HepG2 (cell line): ENCODE data around the gene ARMC5. TPM values are rescaled to one million over a fixed set of nuclear protein-coding genes. Genes with fewer than 3 reads are reported as not detected.

Experiments used
- ARNT ChIP-seq: fragments of 450-650 bp; IDR thresholded peaks from 2 replicates; pipeline ENCODE4 v1.6.1; 2017
- CAMTA2 ChIP-seq: sonication (generic); formaldehyde crosslinking; IDR thresholded peaks from 2 replicates; pipeline ENCODE4 v1.4.0; 2020; ENCODE audit warnings: mild to moderate bottlenecking, missing genetic modification reagents, borderline replicate concordance
- ELF1 ChIP-seq: sonication (generic); formaldehyde crosslinking; IDR thresholded peaks from 2 replicates; pipeline ENCODE4 v1.4.0; 2020; ENCODE audit warnings: missing genetic modification reagents
- HOMEZ ChIP-seq: IDR thresholded peaks from 2 replicates; pipeline ENCODE4 v1.6.1; 2016; ENCODE audit warnings: low read depth
- NFAT5 ChIP-seq: sonication (generic); formaldehyde crosslinking; IDR thresholded peaks from 2 replicates; pipeline ENCODE4 v1.4.0; 2020; ENCODE audit warnings: missing genetic modification reagents
- SPEN ChIP-seq: sonication (generic); formaldehyde crosslinking; IDR thresholded peaks from 2 replicates; pipeline ENCODE4 v1.5.1; 2020; ENCODE audit warnings: low read depth, mild to moderate bottlenecking, missing genetic modification reagents
- TOPORS ChIP-seq: sonication (generic); formaldehyde crosslinking; IDR thresholded peaks from 2 replicates; pipeline ENCODE4 v1.8.0; 2023; ENCODE audit warnings: mild to moderate bottlenecking, missing genetic modification reagents
- ZFP82 ChIP-seq: sonication (generic); formaldehyde crosslinking; IDR thresholded peaks from 2 replicates; pipeline ENCODE4 v1.5.1; 2020; ENCODE audit warnings: mild to moderate bottlenecking, missing genetic modification reagents, borderline replicate concordance
- ZNF292 ChIP-seq: sonication (generic); formaldehyde crosslinking; IDR thresholded peaks from 2 replicates; pipeline ENCODE4 v1.8.1; 2022; ENCODE audit warnings: mild to moderate bottlenecking, low read depth, missing genetic modification reagents, borderline replicate concordance
- ZNF329 ChIP-seq: sonication (generic); formaldehyde crosslinking; IDR thresholded peaks from 2 replicates; pipeline ENCODE4 v1.9.0; 2021; ENCODE audit warnings: low read depth, mild to moderate bottlenecking, missing genetic modification reagents
- ZNF441 ChIP-seq: sonication (generic); formaldehyde crosslinking; IDR thresholded peaks from 2 replicates; pipeline ENCODE4 v1.7.0; 2021; ENCODE audit warnings: missing genetic modification reagents, borderline replicate concordance
- ZNF484 ChIP-seq: sonication (generic); formaldehyde crosslinking; IDR thresholded peaks from 2 replicates; pipeline ENCODE4 v1.5.1; 2020; ENCODE audit warnings: mild to moderate bottlenecking, low read depth, missing genetic modification reagents, borderline replicate concordance
- ZNF607 ChIP-seq: sonication (generic); formaldehyde crosslinking; IDR thresholded peaks from 2 replicates; pipeline ENCODE4 v1.5.1; 2020; ENCODE audit warnings: missing genetic modification reagents, mild to moderate bottlenecking, borderline replicate concordance
- ZNF775 ChIP-seq: sonication (generic); formaldehyde crosslinking; IDR thresholded peaks from 2 replicates; pipeline ENCODE4 v1.4.0; 2020; ENCODE audit warnings: missing genetic modification reagents, mild to moderate bottlenecking, moderate library complexity, borderline replicate concordance
- ZSCAN20 ChIP-seq: sonication (generic); formaldehyde crosslinking; IDR thresholded peaks from 2 replicates; pipeline ENCODE4 v1.4.0; 2020; ENCODE audit warnings: missing genetic modification reagents, mild to moderate bottlenecking, borderline replicate concordance
- ZUFSP ChIP-seq: sonication (generic); formaldehyde crosslinking; IDR thresholded peaks from 2 replicates; pipeline ENCODE4 v1.9.0; 2021; ENCODE audit warnings: missing genetic modification reagents, mild to moderate bottlenecking, borderline replicate concordance
- polyA plus RNA-seq, 8 experiments: library from polyadenylated mRNA; depleted of rRNA in 3 of 8; stranded (reverse) in 7 of 8; unstranded in 1 of 8; fragments of >200 nt; fragmentation: Illumina TruSeq in 4 of 8; extraction: Trizol in 4 of 8; gene quantifications; 2 replicates each; pipeline versions ENCODE4 v1.2.1 to v1.2.3, GENCODE V29; 2011 to 2016; ENCODE audit warnings: low read depth in 4 of 8, missing spikeins in 1 of 8, mixed read lengths in 1 of 8; ENCODE audit not compliant: insufficient read depth in 1 of 8
- total RNA-seq, 5 experiments: library from RNA; depleted of rRNA; stranded (reverse); fragments of >200 nt; fragmentation: Illumina TruSeq; extraction: Trizol; gene quantifications; 2 replicates each; pipeline ENCODE4 v1.2.3, GENCODE V29; 2016; ENCODE audit warnings: low read depth in 1 of 5
- TF ChIP-seq, protein P1 (sequence below): sonication (generic); formaldehyde crosslinking; IDR thresholded peaks from 2 replicates; pipeline ENCODE4 v1.4.0; 2020; ENCODE audit warnings: mild to moderate bottlenecking, missing genetic modification reagents
- TF ChIP-seq, protein P2 (sequence below): sonication (generic); formaldehyde crosslinking; IDR thresholded peaks from 2 replicates; pipeline ENCODE4 v1.8.1; 2023; ENCODE audit warnings: mild to moderate bottlenecking, moderate library complexity, missing genetic modification reagents

Gene ARMC5
- total and polyA plus RNA-seq, 2 of the 13 experiments (the other 11 are each of a cell fraction or from before 2014, with no cell fraction given): 10.8 to 22.3 TPM

DNA sequence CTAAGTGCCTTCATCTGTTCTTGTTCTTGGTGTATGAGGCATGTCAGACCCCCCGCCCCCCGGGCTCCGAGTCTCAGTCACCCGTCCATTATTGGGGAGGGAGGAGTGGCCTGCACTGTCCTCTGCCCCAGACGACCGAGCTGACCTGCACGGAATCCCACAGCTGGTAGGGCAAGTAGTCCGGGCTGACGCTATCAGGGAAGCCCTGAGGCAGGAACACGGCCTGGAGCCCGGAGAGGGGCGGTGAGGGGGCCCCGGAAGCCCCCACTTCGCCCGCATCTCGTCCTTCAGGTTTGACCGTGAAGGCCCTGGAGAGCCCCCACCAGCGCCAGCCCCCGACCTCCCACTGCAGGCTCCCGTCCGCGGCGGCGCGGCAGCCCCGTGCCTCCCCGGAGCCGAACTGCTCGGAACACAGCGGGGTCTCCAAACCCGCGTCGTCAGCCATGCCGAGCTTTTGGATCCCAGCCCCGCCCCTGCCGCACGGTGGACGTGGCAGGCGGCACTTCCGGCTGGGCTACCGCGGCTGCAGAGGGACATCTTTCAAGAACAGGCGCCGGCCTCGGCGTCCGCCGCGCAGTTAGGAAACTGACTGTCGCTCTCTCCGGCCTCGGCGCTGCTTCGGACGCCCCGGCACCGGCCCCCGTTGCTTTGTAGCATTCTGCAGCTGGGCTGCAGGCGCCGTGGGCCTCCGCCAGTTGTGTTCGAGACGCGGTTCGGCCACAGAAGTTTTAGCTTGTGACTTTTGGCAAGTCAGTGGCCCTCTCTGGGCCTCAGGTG lies 48.8 kb downstream of the ARMC5 start, which contains the start of gene RUSF1 (continued):
- TF ChIP-seq HOMEZ (CRISPR knock-in tag) (no peak), ZSCAN20 (CRISPR knock-in tag) (peak; percentile 86; the same call in 1 of the 2 replicates), ZNF607 (CRISPR knock-in tag) (peak; percentile 92), TOPORS (CRISPR knock-in tag) (peak; percentile 88; the same call in 1 of the 2 replicates), ZNF292 (peak; percentile 78; the same call in 1 of the 2 replicates), ZFP82 (CRISPR knock-in tag) (no peak), ARNT (no peak), ZNF329 (CRISPR knock-in tag) (peak; percentile 93), NFAT5 (peak; percentile 70; the same call in 1 of the 2 replicates), CAMTA2 (CRISPR knock-in tag) (peak; percentile 97), ZNF441 (CRISPR knock-in tag) (peak; percentile 82), SPEN (CRISPR knock-in tag) (peak; percentile 100), ZNF484 (peak; percentile 59; the same call in 1 of the 2 replicates), ELF1 (peak; percentile 99), ZNF775 (0 out of 2 replicates have a peak, but pooled peaks have one; percentile 20), ZUFSP (no peak)
- TF ChIP-seq, protein P1, sequence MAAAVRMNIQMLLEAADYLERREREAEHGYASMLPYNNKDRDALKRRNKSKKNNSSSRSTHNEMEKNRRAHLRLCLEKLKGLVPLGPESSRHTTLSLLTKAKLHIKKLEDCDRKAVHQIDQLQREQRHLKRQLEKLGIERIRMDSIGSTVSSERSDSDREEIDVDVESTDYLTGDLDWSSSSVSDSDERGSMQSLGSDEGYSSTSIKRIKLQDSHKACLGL: peak; percentile 92
- TF ChIP-seq, protein P2, sequence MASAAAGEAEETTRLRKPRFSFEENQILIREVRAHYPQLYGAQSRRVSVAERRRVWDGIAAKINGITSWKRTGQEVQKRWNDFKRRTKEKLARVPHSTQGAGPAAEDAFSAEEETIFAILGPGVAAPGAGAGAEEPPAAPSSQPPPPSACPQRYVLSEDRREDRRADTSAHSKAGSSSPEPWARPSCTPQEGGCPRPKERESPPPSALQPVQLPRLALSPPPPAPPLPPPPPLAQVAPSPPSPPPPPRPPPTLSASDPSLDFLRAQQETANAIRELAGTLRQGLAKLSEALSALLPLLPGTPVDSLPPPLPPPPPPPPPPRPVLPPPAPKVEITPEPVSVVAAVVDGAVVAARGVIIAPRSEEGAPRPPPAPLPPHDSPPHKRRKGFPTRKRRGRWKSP (CRISPR knock-in tag): peak; percentile 83; the same call in 1 of the 2 replicates
